HL-60 (cell line): Measurements from ENCODE around the gene PIWIL1.

Experiments
- POLR2AphosphoS5 ChIP-seq: IDR thresholded peaks from 2 replicates; pipeline ENCODE4 v1.6.1; 2012; ENCODE audit warnings: low read depth
- SPI1 ChIP-seq: IDR thresholded peaks from 2 replicates; pipeline ENCODE4 v1.6.1; 2012; ENCODE audit warnings: low read depth, mild to moderate bottlenecking, borderline replicate concordance
- TF ChIP-seq, protein P1 (sequence below): IDR thresholded peaks from one replicate; pipeline ENCODE4 v1.5.1; 2011; ENCODE audit warnings: low read length, control low read depth, inconsistent platforms; ENCODE audit not compliant: insufficient read depth
- TF ChIP-seq, protein P2 (sequence below): IDR thresholded peaks from 2 replicates; pipeline ENCODE4 v1.6.1; 2012; ENCODE audit warnings: low read depth; ENCODE audit not compliant: insufficient replicate concordance

DNA sequence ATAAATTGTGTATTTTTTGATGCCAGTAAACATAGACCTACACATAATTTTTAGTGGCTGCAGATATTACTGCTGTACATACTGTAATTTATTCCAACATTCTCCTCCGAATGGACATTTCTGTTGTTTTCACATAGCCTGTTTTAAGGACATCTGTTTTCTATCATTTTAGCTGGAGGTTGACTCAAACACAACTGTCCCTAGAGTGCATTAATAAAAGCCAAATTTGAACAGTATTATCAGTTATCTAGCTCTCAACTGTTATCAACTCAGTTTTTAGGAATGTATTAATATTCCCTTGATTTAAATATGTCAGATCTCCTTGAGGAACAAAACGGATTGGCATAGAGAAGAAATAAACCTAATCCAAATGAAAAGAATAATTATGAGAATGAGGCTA, 17.2 kb upstream of the PIWIL1 start:
- TF ChIP-seq, protein P1, sequence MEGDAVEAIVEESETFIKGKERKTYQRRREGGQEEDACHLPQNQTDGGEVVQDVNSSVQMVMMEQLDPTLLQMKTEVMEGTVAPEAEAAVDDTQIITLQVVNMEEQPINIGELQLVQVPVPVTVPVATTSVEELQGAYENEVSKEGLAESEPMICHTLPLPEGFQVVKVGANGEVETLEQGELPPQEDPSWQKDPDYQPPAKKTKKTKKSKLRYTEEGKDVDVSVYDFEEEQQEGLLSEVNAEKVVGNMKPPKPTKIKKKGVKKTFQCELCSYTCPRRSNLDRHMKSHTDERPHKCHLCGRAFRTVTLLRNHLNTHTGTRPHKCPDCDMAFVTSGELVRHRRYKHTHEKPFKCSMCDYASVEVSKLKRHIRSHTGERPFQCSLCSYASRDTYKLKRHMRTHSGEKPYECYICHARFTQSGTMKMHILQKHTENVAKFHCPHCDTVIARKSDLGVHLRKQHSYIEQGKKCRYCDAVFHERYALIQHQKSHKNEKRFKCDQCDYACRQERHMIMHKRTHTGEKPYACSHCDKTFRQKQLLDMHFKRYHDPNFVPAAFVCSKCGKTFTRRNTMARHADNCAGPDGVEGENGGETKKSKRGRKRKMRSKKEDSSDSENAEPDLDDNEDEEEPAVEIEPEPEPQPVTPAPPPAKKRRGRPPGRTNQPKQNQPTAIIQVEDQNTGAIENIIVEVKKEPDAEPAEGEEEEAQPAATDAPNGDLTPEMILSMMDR, result no peak
- no peak for TF ChIP-seq POLR2AphosphoS5
- TF ChIP-seq SPI1, result no peak
- TF ChIP-seq, protein P2, sequence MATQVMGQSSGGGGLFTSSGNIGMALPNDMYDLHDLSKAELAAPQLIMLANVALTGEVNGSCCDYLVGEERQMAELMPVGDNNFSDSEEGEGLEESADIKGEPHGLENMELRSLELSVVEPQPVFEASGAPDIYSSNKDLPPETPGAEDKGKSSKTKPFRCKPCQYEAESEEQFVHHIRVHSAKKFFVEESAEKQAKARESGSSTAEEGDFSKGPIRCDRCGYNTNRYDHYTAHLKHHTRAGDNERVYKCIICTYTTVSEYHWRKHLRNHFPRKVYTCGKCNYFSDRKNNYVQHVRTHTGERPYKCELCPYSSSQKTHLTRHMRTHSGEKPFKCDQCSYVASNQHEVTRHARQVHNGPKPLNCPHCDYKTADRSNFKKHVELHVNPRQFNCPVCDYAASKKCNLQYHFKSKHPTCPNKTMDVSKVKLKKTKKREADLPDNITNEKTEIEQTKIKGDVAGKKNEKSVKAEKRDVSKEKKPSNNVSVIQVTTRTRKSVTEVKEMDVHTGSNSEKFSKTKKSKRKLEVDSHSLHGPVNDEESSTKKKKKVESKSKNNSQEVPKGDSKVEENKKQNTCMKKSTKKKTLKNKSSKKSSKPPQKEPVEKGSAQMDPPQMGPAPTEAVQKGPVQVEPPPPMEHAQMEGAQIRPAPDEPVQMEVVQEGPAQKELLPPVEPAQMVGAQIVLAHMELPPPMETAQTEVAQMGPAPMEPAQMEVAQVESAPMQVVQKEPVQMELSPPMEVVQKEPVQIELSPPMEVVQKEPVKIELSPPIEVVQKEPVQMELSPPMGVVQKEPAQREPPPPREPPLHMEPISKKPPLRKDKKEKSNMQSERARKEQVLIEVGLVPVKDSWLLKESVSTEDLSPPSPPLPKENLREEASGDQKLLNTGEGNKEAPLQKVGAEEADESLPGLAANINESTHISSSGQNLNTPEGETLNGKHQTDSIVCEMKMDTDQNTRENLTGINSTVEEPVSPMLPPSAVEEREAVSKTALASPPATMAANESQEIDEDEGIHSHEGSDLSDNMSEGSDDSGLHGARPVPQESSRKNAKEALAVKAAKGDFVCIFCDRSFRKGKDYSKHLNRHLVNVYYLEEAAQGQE, result no peak
